OCI-M2 (cell line): ENCODE results near the gene RRAD.
"Not testable (repeated sequence)": the region's sequence is repeated elsewhere in the genome, so short reads cannot be mapped to it uniquely, and the experiment has no call there.

ENCODE experiments used
- DNase-seq: peaks from one replicate; lab custom pipeline; 2025; ENCODE audit not compliant: unreplicated experiment; lab: John Stamatoyannopoulos, UW

RRAD gene

GRCh38 chr16:66925322-66925840, at the start of gene RRAD:
TSS of gene RRAD (minus strand) at chr16:66925535. CDS start at chr16:66925179, 356 bp downstream.
- no peak for DNase-seq

DNA sequence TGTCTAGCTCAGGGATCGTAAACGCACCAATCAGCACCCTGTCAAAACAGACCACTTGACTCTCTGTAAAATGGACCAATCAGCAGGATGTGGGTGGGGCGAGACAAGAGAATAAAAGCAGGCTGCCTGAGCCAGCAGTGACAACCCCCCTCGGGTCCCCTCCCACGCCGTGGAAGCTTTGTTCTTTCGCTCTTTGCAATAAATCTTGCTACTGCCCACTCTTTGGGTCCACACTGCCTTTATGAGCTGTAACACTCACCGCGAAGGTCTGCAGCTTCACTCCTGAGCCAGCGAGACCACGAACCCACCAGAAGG, 49.6 kb upstream of the RRAD start:
- DNase-seq, result not testable (repeated sequence)

GRCh38 chr16:66974156-66974931, 49.0 kb upstream of the RRAD start:
- not testable (repeated sequence) for DNase-seq

- no peak for DNase-seq
These were observed 48.4 kb upstream of the RRAD start for GRCh38 chr16:66973716-66974115.

DNA sequence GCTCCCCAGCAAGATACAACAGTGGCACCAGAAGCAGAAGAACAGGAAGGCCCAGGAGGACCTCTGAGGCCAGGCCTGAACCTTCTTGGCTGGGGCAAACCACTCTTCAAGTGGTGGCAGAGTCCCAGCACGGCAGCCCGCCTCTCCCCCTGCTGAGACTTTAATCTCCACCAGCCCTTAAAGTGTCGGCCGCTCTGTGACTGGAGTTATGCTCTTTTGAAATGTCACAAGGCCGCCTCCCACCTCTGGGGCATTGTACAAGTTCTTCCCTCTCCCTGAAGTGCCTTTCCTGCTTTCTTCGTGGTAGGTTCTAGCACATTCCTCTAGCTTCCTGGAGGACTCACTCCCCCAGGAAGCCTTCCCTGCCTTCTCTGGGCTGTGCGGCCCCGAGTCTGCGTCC, 47.6 kb upstream of the RRAD start:
- no peak for DNase-seq

GRCh38 chr16:66970775-66971720, 45.7 kb upstream of the RRAD start:
- no peak for DNase-seq

GRCh38 chr16:66968847-66969246, 43.5 kb upstream of the RRAD start:
- DNase-seq, result no peak

DNA sequence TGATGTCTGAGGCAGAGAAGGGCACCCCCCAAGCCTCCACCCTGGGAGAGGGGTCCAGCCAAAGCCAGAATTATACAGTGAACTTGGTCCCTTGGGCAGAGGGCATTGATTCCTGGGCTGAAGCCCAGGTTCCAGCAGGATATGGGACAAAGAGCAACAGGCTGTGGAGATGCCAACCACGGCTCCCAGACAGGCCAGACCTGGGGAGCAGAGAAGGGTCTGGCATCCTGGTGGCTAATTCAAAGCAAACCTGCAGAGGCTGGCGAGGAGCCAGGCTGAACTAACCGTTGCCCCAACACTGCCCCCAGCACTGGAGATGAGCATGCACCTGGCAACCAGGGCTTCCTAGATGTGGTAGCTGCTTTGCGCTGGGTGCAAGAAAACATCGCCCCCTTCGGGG, 38.7 kb upstream of the RRAD start:
- no peak for DNase-seq

DNA sequence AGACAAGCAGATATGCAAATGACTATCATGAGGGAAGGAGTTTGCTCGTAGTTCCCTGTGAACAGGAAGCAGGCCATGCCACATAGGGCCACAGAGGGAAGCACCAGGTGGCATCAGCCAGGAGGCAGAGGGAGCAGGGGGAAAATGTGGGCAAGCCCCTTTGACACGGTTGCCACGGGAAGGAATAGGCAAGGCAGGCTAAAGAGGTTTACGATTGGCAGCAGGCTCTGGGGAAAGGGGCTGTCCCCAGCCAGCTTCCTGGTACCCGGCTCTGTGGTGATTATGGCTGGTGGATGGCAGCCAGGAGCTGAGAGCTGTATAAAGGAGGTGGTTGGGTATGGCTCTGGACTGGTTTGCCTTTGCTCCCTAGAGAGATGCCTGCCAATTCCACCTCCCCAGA, 36.6 kb upstream of the RRAD start:
- DNase-seq, result no peak

DNA sequence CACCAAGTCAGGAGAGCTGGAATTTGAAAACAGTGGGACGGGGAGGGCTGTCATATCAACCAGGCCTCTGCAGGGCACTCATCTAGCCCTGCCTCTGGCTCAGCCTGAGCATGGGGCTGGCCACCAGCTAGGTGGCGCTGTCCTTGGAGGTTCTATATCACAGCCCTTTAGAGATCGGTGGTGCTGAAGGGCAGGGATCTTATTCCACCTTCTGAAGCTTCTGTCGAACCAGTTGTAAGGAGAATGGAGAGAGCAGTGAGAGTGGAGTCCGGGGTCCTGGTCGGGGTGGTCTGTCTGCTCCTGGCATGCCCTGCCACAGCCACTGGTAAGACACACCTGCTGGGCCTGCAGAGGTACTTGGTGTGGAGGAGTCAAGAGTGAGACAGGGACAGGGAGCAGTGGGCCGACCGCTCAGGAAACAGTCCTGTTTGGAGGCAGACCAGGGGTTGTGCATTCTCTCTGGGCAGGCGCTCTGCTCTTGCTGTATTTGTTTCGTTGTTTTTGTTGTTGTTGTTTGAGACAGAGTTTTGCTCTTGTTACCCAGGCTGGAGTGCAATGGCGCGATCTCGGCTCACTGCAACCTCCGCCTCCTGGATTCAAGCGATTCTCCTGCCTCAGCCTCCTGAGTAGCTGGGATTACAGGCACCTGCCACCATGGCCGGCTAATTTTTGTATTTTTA, 35.9 kb upstream of the RRAD start, which contains the start of gene CES3:
Gene CES3 (plus strand): TSS at position 202 of the 680 bp plus-strand sequence. CDS start 42 bp downstream, at position 244.
- peak; percentile 47 for DNase-seq

DNA sequence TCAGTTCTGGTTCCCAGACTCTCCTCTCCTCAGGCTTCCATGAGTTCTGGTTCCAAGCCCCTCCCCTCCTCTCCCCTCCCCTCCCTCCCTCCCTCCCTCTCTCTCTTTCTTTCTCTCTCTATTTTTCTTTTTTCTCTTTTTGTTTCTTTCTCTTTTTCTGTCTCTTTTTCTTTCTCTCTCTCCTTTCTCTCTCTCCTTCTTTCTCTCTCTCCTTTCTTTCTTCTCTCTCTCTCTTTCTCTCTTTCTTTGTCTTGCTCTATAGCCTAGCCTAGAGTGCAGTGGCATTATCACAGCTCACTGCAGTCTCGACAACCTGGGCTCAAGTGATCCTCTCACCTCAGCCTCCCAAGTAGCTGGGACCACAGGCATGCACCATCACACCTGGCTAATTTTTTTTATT, 34.9 kb upstream of the RRAD start:
- no peak for DNase-seq

DNA sequence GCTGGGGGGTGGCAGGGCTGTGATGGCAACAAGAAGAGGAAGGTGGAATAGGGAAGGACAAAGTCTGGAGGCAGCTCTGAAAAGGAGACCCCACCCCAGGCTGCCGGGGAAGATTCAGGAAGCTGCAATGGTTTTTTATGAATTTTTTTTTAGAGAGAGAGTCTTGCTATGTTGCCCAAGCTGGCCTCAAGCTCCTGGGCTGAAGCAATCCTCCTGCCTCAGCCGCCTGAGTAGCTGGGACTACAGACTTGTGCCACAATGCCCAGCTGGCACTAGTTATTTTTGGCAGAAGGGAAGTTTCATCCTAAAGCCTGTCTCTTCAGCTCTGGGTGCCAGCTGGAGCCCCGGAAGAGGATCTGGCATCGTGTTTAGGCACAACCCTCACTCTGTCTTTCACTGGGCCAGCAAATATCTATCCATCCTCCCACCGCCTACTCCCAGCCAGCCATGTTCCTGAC, 34.4 kb upstream of the RRAD start:
- DNase-seq, result no peak

DNA sequence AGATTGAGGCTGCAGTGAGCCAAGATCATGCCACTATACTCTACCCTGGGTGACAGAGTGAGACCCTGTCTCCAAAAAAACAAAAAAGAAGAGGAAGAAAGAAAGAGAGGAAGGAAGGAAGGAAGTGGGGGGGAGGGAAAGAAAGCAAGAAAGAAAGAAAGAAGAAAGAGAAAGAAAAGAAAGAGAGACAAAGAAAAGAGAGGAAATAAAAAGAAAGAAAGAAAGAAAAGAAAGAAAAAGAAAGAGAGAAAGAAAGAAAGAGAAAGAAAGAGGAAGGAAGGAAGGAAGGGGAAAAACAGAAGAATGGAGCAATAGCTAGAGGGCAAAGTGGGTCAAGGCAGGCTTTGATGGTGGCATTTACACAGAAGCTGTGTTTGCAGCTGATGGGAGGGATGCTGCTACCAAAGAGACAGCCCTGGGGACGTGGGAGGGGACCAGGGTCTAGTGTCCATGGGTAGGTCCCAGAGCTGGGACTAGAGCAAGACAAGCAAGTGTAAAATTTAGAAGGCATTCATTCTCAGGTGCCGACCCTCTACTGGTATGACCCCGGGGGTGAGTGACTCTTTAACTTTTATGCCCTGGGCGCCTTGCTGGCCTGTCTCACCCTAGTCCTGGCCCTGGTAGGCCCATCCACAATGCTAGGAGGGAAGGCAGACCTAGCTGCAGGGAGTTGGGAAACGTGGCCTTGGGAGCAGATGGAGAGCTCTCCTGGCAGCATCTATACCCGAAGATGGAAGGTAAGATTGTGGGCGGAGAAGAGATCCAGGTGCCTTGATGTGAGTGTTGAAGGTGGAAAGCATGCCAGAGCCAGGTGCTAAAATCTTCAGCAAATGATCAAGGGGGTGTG, 33.7 kb upstream of the RRAD start:
- DNase-seq, result no peak

DNA sequence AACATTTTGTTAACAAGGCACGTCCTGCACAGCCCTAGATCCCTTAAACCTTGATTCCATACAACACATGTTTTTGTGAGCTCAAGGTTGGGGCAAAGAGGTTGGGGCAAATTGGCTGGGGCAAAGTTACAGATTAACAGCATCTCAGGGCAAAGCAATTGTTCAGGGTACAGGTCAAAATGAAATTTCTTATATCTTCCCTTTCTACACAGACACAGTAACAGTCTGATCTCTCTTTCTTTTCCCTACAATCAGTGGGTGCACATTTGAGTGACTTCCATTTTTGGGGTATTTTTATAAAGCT, 30.8 kb upstream of the RRAD start:
- DNase-seq, result not testable (repeated sequence)

GRCh38 chr16:66955363-66956153, 30.2 kb upstream of the RRAD start:
- not testable (repeated sequence) for DNase-seq

DNA sequence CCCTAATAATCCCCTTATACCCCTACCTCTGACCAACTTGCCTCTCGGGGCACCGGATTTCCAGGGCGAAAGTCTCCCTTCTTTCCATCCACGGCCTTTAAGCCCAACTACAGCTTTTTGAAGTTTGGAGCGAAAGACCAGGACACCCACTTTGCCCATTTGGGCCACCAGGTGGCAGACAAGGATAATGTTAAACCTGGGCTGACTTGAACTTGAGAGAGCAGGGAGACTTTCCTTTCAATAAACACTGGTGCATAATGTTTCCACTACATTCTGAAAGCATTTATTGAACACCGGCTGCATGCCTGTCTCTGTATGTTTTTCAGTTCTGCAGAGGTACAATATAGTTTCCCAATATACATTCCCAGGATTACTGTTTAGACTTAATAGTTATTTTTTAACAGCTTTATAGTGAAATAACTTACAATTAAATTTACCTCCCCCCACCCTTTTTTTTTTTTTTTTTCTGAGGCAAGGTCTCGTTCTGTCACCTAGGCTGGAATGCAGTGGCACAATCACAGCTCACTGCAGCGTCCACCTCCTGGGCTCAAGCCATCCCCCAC, 28.8 kb upstream of the RRAD start:
- peak; percentile 17 for DNase-seq

DNA sequence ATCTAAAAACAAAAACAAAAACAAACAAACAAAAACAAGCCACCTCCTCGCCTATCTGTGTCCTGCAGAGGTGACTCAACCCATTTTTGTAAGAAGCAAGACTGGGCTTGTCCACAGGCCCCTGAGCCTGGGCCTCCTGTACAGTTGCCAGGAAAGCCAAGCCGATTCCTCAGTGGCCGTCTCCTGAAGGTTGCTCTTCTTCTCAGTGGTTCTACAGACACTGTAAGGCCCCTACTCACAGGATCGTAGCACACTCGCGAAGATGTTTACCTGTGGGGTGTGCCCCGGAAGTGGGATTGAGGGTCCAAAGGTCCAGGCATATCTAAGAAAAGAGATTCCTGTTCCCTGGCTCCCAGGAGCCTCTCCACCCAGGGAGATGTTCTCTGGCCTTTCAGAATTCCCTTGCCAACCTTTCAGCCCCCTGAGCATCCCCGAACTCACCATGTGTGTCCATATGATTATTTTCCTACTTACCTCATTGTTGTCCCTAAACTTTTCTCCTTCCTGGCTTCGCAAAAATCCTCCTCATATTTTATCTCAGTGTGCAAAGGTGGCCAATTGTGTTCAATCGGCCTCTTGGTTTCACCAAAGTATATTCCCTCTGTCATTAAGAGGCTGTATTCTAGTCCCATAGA, 28.2 kb upstream of the RRAD start:
- DNase-seq, result no peak

DNA sequence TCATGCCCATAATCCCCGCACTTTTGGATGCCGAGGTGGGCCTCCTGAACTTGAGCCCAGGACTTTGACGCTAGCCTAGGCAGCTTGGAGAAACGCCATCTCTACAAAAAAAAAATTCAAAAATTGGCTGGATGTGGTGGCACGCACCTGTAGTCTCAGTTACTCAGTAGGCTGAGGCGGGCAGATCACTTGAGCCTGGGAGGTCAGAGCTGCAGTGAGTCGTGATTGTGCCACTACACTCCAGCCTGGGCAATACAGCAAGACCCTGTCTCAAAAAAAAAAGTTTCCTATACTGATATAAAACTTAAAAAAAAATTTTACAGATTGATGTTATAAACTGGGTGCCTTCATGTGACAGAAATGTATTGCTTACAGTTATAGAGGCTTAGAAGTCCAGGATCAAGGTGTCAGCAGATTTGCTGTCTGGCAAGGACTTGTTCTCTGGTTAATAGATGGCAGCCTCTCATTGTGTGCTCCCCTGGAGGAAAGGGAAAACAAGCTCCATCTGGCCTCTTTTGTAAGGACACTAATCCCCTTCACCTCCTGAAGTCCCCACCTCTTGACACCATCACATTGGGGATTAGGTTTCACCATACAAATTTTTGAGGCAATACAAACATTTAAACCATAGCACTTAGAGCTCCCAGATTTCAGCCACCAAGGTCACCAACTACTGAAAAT, 27.2 kb upstream of the RRAD start:
- no peak for DNase-seq
